Measurements from ENCODE around the gene STX12. TPM values are rescaled to one million over a fixed set of nuclear protein-coding genes. Genes with fewer than 3 reads are reported as not detected.
A peak's percentile ranks its signal among the peaks of the same experiment; 100 is the strongest.

The STX12 gene
- total RNA-seq, 2 experiments from 2014 or later: 19.4 to 22.1 TPM

GRCh38 chr1:27862671-27863537 is 89.9 kb downstream of the STX12 start:
- Mint-ChIP-seq H3K27ac (peak overlapping the region; percentile 2), H3K9me3 (no peaks in the 10 kb centered on the region)

GRCh38 chr1:27863538-27863915 is 90.5 kb downstream of the STX12 start:
- TF ChIP-seq, protein P1, sequence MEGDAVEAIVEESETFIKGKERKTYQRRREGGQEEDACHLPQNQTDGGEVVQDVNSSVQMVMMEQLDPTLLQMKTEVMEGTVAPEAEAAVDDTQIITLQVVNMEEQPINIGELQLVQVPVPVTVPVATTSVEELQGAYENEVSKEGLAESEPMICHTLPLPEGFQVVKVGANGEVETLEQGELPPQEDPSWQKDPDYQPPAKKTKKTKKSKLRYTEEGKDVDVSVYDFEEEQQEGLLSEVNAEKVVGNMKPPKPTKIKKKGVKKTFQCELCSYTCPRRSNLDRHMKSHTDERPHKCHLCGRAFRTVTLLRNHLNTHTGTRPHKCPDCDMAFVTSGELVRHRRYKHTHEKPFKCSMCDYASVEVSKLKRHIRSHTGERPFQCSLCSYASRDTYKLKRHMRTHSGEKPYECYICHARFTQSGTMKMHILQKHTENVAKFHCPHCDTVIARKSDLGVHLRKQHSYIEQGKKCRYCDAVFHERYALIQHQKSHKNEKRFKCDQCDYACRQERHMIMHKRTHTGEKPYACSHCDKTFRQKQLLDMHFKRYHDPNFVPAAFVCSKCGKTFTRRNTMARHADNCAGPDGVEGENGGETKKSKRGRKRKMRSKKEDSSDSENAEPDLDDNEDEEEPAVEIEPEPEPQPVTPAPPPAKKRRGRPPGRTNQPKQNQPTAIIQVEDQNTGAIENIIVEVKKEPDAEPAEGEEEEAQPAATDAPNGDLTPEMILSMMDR (IDR thresholded peaks at IDR 0.05): no peak
- Mint-ChIP-seq H3K4me3 (no peak overlapping the region), H3K9me3 (no peaks in the 10 kb centered on the region), H3K27me3 (no peaks in the 10 kb centered on the region), H3K4me1 (ENCODE audit: low read depth) (peaks cover 24% of the 10 kb centered on the region), H3K36me3 (ENCODE audit: low read depth) (no peaks in the 10 kb centered on the region), H3K27ac (no peak overlapping the region)
- DNase-seq (no peak), ATAC-seq (no peak)
- POLR2A ChIA-PET: interaction anchor here (1.2 kb wide), 1 partner anchor 28 kb away, joined by 3 read pairs; no protein-coding TSS in a partner anchor
- CTCF ChIA-PET: interaction anchor here (1.0 kb wide), 1 partner anchor 65 kb away, joined by 3 read pairs; no protein-coding TSS in a partner anchor
- intact Hi-C loops (cut with micrococcal nuclease): no loop called here

More at GRCh38 chr1:27862671-27863537, 89.9 kb downstream of the STX12 start:
- POLR2A ChIA-PET: interaction anchor here (1.2 kb wide), 1 partner anchor 29 kb away, joined by 3 read pairs; no protein-coding TSS in a partner anchor
- TF ChIP-seq, protein P1 (IDR thresholded peaks at IDR 0.05): no peak
- peaks cover 23% of the 10 kb centered on the region for H3K4me1 Mint-ChIP-seq (ENCODE audit: low read depth)
- intact Hi-C loops (cut with micrococcal nuclease): no loop called here
- no peak overlapping the region for H3K4me3 Mint-ChIP-seq
- no peaks in the 10 kb centered on the region for H3K36me3 Mint-ChIP-seq (ENCODE audit: low read depth)
- CTCF ChIA-PET: no interaction called here
- H3K27me3 Mint-ChIP-seq: no peaks in the 10 kb centered on the region
- DNase-seq: no peak
- no peak for ATAC-seq

GRCh38 chr1:27864264-27864895 is 91.4 kb downstream of the STX12 start:
- TF ChIP-seq, protein P1 (IDR thresholded peaks at IDR 0.05): no peak
- Mint-ChIP-seq H3K36me3 (ENCODE audit: low read depth) (no peaks in the 10 kb centered on the region), H3K4me3 (no peak overlapping the region), H3K4me1 (ENCODE audit: low read depth) (peaks cover 33% of the 10 kb centered on the region), H3K27me3 (no peaks in the 10 kb centered on the region), H3K27ac (peak overlapping the region; percentile 94), H3K9me3 (no peaks in the 10 kb centered on the region)
- CTCF ChIA-PET: interaction anchor here (1.0 kb wide), 1 partner anchor 64 kb away, joined by 3 read pairs; no protein-coding TSS in a partner anchor
- intact Hi-C loops (cut with micrococcal nuclease): no loop called here
- DNase-seq (peak; percentile 40), ATAC-seq (peak; percentile 47)
- POLR2A ChIA-PET: no interaction called here

- no peak overlapping the region for H3K4me3 Mint-ChIP-seq
- H3K27ac Mint-ChIP-seq: no peak overlapping the region
- TF ChIP-seq, protein P1 (IDR thresholded peaks at IDR 0.05): no peak
- intact Hi-C loops (cut with micrococcal nuclease): no loop called here
- ChIA-PET CTCF (no interaction called here), POLR2A (no interaction called here)
- DNase-seq (no peak), ATAC-seq (no peak)
- no peaks in the 10 kb centered on the region for H3K27me3 Mint-ChIP-seq
- no peaks in the 10 kb centered on the region for H3K36me3 Mint-ChIP-seq (ENCODE audit: low read depth)
- peaks cover 38% of the 10 kb centered on the region for H3K4me1 Mint-ChIP-seq (ENCODE audit: low read depth)
- no peaks in the 10 kb centered on the region for H3K9me3 Mint-ChIP-seq
Observed at GRCh38 chr1:27865821-27866220, 92.8 kb downstream of the STX12 start.

DNA sequence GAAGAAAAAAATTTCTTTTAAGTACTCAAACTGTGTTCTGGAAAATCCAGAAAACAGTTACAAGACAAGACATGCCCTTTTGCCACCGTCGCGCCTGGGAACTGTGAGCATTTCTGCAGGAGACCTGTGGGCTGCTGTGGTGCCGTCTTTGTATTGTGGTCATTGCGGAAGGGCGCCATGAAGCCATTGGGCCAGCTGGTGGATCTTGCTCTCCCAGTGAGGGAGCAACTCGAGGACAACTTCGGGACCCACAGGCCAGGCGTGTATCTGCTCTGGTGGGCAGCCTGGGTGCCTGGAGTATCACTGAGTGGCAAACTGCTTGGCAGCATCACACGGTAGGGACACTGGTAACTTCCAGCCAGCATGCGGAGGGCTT is 95.5 kb downstream of the STX12 start:
- TF ChIP-seq, protein P1 (IDR thresholded peaks at IDR 0.05): no peak
- ATAC-seq (no peak), DNase-seq (no peak)
- H3K36me3 Mint-ChIP-seq (ENCODE audit: low read depth): no peaks in the 10 kb centered on the region
- H3K4me3 Mint-ChIP-seq: peak overlapping the region; percentile 69
- no peaks in the 10 kb centered on the region for H3K27me3 Mint-ChIP-seq
- ChIA-PET CTCF (interaction anchor here (1.0 kb wide), 1 partner anchor 11 kb away, joined by 3 read pairs; no protein-coding TSS in a partner anchor), POLR2A (no interaction called here)
- intact Hi-C loops (cut with micrococcal nuclease): no loop called here
- peaks cover 38% of the 10 kb centered on the region for H3K4me1 Mint-ChIP-seq (ENCODE audit: low read depth)
- H3K27ac Mint-ChIP-seq: peak overlapping the region; percentile 95
- H3K9me3 Mint-ChIP-seq: no peaks in the 10 kb centered on the region
